GM19328 (cell line): ENCODE data around the gene PIP4K2B.
"Not testable (repeated sequence)": the region's sequence is repeated elsewhere in the genome, so short reads cannot be mapped to it uniquely, and the experiment has no call there.

Experiments
- ATAC-seq: cut with Tn5 transposase; IDR thresholded peaks from one replicate; pipeline ENCODE4 v1.9.1; 2021; ENCODE audit warnings: mild to moderate bottlenecking, moderate library complexity; ENCODE audit not compliant: unreplicated experiment

PIP4K2B gene

GRCh38 chr17:38799501-38800236 lies at the start of gene PIP4K2B:
Gene PIP4K2B, minus strand, starts transcription at chr17:38799556. Its CDS starts 132 bp downstream, at chr17:38799424.
- peak; percentile 67 for ATAC-seq

GRCh38 chr17:38848557-38848891 lies 49.2 kb upstream of the PIP4K2B start:
- ATAC-seq: no peak

GRCh38 chr17:38844261-38844757 lies 45.0 kb upstream of the PIP4K2B start:
- ATAC-seq: no peak

- ATAC-seq: no peak
Measured at GRCh38 chr17:38825762-38826247, 26.4 kb upstream of the PIP4K2B start.

DNA sequence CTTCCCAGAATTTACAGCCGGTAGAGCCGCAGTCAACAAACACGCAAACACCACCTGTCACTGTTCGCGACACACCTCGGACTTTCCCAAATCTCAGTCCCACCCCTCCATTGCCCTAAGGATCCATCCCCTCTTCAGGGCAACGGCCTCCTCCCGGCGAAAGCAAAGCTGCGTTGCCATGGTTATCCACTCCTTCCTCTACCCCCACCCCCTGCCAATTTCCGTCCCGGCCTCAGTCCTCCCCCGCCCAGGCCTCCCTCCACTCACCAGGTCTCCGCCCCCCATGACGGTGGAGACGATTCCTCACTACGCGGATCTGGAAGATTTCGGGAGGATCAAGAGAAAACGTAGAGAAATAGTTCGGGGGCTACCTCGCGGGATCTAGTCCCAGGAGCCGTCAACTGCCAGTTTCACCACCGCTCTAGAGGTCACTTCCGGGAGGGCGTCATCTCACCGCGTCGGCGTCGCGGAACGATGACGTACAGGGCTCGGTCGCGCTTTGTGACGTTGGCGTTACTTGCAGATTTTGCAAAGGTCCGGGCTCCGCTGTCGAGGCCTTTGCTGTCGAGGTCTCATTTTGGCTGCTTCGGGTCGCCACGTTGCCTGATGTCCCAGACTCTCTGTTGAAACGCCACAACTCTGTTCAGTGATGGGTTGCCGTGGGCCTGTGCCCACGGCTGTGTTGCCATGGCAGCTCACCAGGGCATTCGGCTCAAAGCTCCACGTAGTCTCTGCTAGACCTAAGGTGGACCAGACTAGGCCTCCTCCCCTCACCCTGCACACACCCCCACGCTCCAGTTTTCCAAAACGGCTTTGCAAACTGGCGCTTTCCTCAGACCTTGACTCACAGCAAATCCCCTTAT lies 25.8 kb upstream of the PIP4K2B start, which contains the start of gene CWC25:
CWC25 (minus strand) TSS at position 423 of the 863 bp plus-strand sequence; CDS start at position 285, 138 bp downstream.
- peak; percentile 88 for ATAC-seq

DNA sequence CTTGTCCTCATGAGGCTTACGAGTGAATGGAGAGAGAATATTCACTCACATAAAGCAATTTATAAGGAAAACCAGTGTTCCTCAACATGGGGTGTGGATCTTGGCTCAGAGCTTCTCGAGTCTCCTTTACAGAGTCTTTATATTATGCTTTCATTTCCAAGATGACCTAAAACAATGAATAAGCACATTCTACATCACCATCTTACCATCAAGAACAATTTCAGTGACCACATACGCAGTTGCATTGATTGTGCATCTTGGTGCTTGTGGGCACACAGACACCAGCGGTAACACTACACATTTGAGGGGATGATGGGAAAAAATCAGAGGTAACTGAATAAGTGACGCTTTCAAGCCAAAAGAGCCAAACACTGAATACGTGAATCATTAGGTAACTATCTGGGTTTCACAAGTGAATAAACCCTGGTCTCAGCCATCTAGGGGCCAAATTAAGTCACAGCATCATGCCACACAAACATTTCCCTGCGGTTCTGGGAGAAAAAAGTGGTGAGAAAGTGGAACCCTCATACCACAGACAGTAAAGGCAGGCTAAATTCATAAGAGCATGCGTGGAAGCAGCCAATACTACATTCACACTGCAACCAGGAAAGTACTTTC lies 16.3 kb upstream of the PIP4K2B start:
- no peak for ATAC-seq

DNA sequence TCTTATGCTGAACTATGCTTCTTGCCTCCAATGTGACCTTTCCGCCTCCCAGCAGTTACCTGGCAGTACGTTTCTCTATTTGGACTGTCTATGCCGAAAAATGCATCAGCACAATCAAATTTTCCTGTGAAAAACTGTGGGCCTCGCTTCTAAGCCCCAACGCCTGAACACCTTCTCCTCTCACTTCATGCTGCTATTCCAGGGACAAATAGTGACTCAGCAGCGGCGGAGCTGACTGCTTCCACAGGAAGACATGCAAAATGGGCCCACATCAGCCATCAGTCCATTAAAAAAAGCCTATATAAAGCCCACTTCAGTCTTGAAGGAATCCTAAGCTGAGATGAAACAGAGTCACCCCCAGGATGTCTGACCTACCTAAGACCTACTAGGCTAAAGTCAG lies 10.5 kb upstream of the PIP4K2B start:
- no peak for ATAC-seq

DNA sequence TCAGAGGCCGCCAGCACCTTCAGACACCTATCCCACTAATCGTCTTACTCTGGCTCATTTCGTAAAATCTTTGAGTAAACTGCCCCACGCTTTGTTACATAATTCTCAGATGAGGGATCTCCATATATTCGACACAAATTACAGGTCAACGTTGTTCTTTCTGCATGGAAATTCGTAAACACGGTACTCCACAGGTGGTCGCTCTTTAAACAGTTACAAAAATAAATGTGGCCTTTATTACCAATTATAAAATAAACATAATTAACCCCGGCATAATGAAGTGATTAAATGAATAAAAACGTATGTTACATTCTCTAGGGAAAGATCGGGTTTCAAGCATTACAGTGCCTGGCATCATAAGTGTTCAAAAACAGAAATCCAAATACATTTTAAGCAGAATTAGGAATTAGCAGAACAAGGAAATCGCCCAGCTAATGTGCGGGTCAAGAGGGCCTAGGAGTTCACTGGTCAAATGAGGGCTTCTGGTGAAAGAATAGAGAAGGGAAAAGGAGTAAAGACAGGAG lies 943 bp upstream of the PIP4K2B start:
- no peak for ATAC-seq

DNA sequence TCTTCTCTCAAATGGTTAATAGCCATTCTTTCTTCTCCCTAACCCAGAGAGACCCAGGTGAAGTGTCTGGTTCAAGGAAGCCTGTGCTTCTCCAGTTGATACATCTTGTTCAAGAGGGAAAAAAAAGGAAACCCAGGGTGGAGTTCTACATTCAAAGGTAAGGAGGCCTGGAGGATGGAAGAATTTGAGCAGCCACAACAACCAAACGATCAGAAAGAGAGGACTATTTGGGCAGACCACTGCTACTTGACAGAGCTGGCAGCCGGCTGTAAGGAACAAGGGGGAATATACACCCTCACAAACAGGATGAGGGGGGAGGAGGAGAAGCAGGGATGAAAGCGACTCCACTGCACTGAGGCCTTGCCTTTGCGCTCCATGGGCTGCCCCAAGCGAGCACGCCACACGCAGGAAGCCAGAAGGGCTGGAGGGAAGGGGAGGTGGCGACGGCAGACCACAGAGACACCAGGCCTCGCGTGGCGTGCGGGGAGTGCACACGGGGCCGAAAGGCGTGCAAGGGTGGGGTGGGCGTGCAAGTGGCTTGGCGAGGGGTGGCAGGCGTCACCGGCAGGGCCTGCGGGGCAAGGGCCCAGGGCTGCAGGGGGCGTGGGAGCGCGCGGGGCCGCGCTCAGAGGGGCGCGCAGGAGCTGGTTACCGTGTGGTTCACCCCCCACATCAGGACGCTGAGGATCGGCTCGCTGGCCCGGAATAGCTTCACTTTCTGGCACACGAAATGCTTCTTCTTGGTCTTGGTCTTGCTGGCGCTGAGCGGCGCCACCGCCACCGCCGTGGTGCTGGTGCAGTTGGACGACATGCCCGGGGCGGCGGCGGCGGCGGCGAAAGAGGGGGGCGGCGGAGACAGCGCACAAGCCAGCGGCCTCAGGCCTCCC lies 499 bp downstream of the PIP4K2B start:
- ATAC-seq: no peak

DNA sequence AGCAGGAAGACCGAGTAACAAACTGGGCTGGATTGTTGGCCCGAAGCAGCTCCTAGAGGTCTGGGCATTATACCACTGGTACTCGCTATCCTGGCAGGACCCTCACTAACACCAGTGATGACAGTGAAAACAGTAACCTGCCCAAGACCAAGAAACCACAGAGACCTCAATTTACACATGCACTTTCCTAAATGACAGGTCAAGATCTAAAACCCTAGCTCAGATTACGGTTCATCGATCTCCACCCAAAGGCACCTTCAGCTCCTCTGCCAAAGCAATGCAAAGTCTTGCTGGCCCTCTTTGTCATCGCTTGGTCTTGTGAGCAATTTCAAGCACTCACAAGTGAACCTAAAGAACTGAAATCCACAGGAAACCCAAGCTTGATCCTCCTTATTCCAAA lies 1.5 kb downstream of the PIP4K2B start:
- ATAC-seq: no peak

DNA sequence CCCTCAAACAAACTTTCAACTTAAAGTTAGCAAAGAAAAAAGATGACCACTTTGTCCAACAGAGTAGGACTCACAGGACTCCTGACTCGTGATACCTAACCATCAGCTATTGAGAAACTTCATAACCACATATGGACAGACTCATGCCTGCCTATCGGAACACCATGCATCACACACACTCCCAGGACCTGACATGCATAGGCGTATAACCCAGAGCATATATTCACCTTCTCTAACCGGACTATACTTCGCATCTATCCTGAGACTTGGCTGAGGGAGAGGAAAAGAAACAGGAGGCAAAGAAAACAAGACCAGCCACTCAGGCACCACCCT lies 2.2 kb downstream of the PIP4K2B start:
- ATAC-seq: no peak

- ATAC-seq: no peak
Measured at GRCh38 chr17:38796451-38797157, 2.8 kb downstream of the PIP4K2B start.

DNA sequence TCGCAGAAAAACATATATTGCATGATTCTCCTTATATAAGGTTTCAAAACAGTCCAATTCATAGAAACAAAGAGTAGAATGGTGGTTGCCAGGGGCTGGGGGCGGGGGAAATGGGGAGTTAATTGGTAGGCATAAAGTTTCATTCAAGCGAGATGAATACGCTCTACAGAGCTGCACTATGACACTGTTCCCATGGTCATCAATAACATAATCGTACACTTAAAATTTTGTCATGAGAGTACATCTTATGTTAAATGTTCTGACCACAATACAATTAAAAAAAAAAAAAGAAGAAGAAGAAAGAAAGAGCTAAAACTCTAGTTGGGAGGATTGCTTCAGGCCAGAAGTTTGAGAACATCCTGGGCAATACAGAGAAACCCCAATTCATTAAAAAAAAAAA lies 5.1 kb downstream of the PIP4K2B start:
- no peak for ATAC-seq

DNA sequence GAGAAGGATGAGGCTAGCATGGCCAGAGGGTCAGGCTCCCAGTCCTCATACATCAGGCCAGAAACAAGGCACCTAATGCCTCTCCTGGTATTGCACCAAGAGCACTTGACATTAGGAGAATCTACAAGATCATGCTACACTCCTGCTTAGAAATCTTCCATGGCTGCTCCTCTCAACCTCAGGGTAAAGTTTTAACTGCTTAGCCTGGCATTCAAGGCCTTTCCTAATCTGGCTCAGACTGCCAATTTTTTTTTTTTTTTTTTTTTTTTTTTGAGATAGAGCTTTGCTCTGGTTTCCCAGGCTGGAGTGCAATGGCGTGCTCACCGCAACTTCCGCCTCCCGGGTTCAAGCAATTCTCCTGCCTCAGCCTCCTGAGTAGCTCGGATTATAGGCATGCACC lies 8.2 kb downstream of the PIP4K2B start:
- ATAC-seq: no peak

- not testable (repeated sequence) for ATAC-seq
Measured at GRCh38 chr17:38790148-38790707, 9.1 kb downstream of the PIP4K2B start.

DNA sequence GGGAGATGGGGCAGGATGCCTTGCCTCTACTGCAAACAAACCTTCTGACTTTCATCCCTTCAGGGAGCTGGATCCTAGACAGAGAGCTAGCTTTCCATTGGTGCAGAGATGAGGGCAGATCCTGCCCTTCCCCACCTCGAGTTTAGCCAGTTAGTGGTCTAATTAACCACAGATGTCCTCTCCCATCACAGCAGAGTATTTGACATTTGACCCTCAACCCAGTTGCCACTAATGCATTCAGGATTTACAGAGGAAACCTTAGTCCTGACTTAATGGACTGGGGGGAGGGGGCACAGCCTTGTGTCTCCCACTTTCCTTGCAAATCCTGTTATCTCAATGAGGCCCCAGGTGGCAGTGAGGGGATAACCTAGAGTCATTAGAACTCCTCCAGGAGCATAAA lies 10.2 kb downstream of the PIP4K2B start:
- ATAC-seq: no peak

GRCh38 chr17:38787999-38788398 lies 11.4 kb downstream of the PIP4K2B start:
- ATAC-seq: not testable (repeated sequence)

GRCh38 chr17:38786372-38786771 lies 13.0 kb downstream of the PIP4K2B start:
- ATAC-seq: no peak

DNA sequence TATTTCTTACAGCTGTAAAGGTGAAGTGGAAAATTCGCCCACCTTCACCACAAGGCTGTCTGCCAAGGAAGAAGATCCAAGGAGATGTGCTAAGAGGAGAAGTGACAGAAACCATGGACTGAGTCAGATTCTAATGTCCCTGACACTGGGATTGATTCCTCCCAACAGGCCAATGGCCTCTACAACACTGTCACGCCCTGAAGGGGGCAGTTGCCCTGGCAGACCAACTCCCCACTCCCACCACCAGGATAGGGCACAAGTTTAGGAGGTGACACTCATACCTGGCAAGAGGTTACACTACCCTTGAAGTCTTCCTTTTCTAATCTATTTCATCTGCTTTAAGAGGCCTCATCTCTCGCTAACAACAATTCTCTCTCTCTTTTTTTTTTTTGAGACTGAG lies 16.1 kb downstream of the PIP4K2B start:
- no peak for ATAC-seq
